ENCODE results near the gene ITPRIPL1.

ITPRIPL1 gene

DNA sequence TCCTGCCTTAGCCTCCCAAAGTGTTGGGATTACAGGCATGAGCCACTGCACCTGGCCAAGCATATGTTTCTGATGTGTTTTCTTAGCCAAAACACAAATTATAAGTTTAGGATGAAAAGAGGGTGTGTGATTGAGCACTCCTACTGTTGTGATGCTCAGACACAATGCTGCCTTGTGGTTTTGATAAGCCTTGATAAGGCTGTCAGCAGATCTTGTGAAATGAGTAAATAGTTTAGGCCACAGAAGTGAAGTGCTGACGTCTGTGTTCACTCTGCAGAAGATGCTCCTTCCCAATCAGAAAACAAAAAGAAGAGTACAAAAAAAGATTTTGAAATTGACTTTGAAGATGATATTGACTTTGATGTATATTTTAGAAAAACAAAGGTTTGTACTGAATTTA, 34.7 kb downstream of the ITPRIPL1 start:
- DNase-seq = no peak

DNA sequence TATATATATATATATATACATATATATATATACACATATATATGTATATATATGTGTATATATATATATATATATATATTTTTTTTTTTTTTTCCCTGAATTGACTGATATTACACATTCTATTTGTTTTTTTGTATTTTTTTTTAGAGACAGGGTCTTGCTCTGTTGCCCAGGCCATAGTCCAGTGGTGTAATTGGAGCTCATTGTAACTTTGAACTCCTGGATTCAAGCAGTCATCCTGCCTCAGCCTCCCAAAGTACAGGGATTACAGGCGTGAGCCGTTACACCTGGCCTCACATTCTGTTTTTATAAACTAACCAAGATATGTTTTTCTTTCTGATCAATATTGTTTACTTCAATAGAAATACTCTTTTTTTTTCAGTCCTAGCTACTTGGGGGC, 36.6 kb downstream of the ITPRIPL1 start:
- DNase-seq = no peak

DNA sequence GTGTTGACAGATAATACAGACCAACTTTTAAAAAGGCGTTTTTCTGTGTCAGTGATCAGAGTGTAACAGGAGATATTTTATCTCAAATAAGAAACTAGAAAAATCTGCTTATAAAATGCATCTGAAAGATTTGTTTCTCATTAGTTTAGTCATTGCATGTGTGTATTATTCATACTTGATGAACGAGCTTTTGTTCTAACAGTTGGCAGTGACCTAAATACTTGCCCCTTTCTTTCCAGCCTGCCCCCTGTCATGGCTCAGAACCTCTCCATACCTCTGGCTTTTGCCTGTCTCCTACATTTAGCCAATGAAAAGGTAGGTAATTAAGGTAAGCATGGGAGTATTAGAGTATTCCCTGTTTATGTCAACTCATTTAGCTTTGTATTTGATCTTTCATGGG, 44.1 kb downstream of the ITPRIPL1 start:
- no peak for DNase-seq

DNA sequence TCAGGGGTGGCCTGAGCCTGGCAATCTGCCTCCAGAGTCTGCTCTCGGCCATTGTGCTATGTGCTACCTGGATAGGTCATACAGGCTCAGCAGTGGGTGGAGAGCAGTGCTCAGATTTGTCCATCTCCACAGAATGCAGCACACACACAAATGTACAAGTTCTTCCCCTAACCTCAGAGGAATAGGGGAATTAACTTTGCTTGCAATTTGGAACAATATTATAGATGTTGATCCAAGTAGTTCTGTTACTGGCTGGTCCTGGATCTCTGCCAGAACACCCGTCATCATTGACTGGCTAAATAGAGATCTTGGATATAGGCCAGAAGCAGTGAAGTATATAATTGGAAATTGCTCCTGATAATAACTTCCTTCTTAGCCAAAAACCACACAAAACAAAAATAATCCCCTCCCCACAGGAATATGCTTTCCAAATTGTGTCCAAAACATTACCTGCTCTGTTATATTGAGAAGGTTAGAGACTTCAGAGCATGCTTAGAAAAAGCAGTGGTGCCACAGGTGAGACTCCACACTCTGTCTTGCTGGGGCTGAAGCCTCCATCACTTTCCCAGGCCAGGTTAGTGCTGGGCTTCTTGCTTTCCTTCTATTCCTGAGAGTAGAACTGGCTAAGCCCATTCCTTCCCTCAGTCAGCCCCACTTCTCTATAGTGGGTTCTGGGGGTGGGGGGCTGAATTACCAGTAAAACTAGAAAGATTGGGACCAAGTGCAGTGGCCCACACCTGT, 49.3 kb downstream of the ITPRIPL1 start:
- DNase-seq = peak; percentile 45
